Spleen (tissue), 11 donors: Measurements from ENCODE around the gene HOXB2. TPM values are rescaled to one million over a fixed set of nuclear protein-coding genes. Genes with fewer than 3 reads are reported as not detected.

ENCODE experiments used
- DNase-seq: peaks from one replicate; pipeline ENCODE4 v3.0.0-alpha.2; 2020
- H3K27ac ChIP-seq, 8 donors: fragments of 200-600 bp; sonication (generic) in 7 of 8; 1 replicate in 4 of 8; 2 replicates in 4 of 8; pipeline versions ENCODE4 v1.5.0 to v1.8.0; 2016 to 2021; ENCODE audit warnings: inconsistent platforms in 4 of 8, mild to moderate bottlenecking in 4 of 8, moderate library complexity in 1 of 8
- H3K27me3 ChIP-seq, 7 donors: fragments of 200-600 bp; sonication (generic) in 6 of 7; replicated peaks in 1 of 7; 1 replicate in 4 of 7; 2 replicates in 3 of 7; pipeline versions ENCODE4 v1.5.0 to v1.8.0; 2016 to 2021; ENCODE audit warnings: inconsistent platforms in 3 of 7, mild to moderate bottlenecking in 1 of 7
- H3K36me3 ChIP-seq, 6 donors: fragments of 200-600 bp; sonication (generic) in 5 of 6; 1 replicate in 4 of 6; 2 replicates in 2 of 6; pipeline versions ENCODE4 v1.5.0 to v1.8.0; 2016 to 2021; ENCODE audit warnings: inconsistent platforms in 2 of 6
- H3K4me1 ChIP-seq, 6 donors: fragments of 200-600 bp; sonication (generic) in 5 of 6; 1 replicate in 3 of 6; 2 replicates in 3 of 6; pipeline versions ENCODE4 v1.5.0 to v1.8.0; 2016 to 2021; ENCODE audit warnings: inconsistent platforms in 3 of 6
- H3K4me3 ChIP-seq, 8 donors: fragments of 200-600 bp; sonication (generic) in 7 of 8; 1 replicate in 4 of 8; 2 replicates in 4 of 8; pipeline versions ENCODE4 v1.5.0 to v1.8.0; 2016 to 2021; ENCODE audit warnings: inconsistent platforms in 4 of 8, mild to moderate bottlenecking in 4 of 8, moderate library complexity in 2 of 8
- H3K9me3 ChIP-seq, 8 donors: fragments of 200-600 bp; sonication (generic) in 7 of 8; 1 replicate in 4 of 8; 2 replicates in 4 of 8; pipeline versions ENCODE4 v1.5.0 to v1.8.0; 2016 to 2021; ENCODE audit warnings: inconsistent platforms in 4 of 8
- POLR2A ChIP-seq, 3 donors: fragments of 450-650 bp; IDR thresholded peaks; one replicate each; pipeline ENCODE4 v1.5.1; 2017; ENCODE audit warnings: antibody characterized with exemption in 3 of 3, mild to moderate bottlenecking in 1 of 3
- POLR2AphosphoS5 ChIP-seq, 3 donors: sonication (generic); formaldehyde crosslinking; IDR thresholded peaks; one replicate each; pipeline ENCODE4 v1.5.1; 2017; ENCODE audit warnings: antibody characterized with exemption in 3 of 3
- WGBS, 5 donors: extraction: QIAGEN DNeasy Blood & Tissue Kit in 3 of 5; methylation state at CpG; one replicate each; pipeline versions ENCODE4 v1.1.5 to v1.1.7; 2013 to 2018; 5-methylcytosine and 5-hydroxymethylcytosine counted together
- intact Hi-C: fragments of 100-400 bp; cut with DNase I; formaldehyde crosslinking; loops from one replicate; pipeline ENCODE4 v1.15.0; 2023; ENCODE audit warnings: low total_unique reads
- polyA plus RNA-seq, 3 donors: library from polyadenylated mRNA; stranded (reverse); fragments of 200-250 nt; gene quantifications; one replicate each; pipeline ENCODE4 v1.2.1, GENCODE V29; 2013
- total RNA-seq, 7 donors: library from RNA; depleted of rRNA in 3 of 7; stranded (reverse); fragments of >200 nt in 3 of 7; fragmentation: NEBNext Ultra II Directional in 4 of 7; extraction: Animal tissue kit (Norgen Biotek cat#: 25700) in 4 of 7; gene quantifications; one replicate each; pipeline versions ENCODE4 v1.1.0 to v1.2.1, GENCODE V29; 2016 to 2021
- TF ChIP-seq, protein P1 (sequence below), 11 experiments: fragments of 200-600 bp in 7 of 11; fragments of 450-650 bp in 4 of 11; sonication (generic) in 4 of 11; IDR thresholded peaks in 8 of 11; conservative IDR thresholded peaks in 3 of 11; 1 replicate in 7 of 11; 2 replicates in 4 of 11; pipeline versions ENCODE4 v1.4.0 to v1.8.0; 2016 to 2021; ENCODE audit warnings: antibody characterized with exemption in 11 of 11, inconsistent platforms in 4 of 11, mild to moderate bottlenecking in 1 of 11
- donor health status: healthy with polysubstance abuse.
- donor health status: DM: no; HTN: no; CAD: no; lungs with moderate emphysema.
- donor health status: DM: no; HTN: no; CAD: no.
- donor health status: Bipolar disorder and iron deficiency.
- donor health status: healthy.
- donor health status: DM: no; HTN: no; CAD: no.
- donor health status: DM: yes; HTN: yes; CAD: no.

HOXB2 gene
- total and polyA plus RNA-seq, 10 donors, result 5.9 to 21.9 (median 8.8) TPM

DNA sequence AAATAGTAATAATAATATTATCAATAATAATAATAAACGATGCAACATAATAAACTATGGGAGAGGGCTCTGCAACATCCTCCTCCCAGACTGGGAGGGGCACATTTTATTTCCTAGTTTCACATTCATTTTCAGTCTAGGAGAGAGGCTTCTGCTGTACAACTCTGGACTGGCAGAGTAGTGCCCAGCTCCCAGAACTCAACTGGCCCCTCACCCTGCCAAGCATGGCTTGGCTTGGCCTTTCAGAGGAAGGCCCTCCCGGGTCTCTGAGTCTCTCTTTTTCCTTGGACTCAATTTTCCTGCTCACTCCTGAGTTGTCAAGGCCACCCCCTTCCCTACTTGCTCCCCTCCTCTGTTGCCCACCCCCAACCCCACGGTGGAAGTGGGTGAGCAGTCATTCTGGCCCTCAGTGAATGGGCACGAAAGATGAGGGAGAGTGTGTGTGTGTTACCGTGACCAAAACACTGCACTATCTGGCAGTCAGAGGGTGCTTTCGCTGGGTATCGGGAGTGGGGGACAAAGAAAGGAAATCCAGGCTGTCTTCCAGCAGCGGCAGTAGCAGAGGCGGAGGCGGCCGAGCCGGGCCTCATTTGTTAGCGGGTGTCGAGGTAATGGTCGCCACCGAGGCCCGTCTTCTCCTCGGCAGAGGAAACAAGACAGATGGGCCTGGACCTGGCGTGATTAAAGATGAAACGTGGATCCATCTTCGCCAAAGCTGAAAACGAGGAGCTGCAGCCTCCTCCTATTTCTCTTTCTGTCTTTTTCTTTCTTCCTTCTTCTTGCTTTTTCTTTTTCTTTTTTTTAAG lies 31.0 kb upstream of the HOXB2 start:
- Histone ChIP-seq H3K4me3 (peak overlapping the region in 3 of 8 donors; percentile 55 to 85 (median 70)), H3K4me1 (peaks cover 5 to 65% (median 40%) of the 10 kb centered on the region in 6 donors), H3K36me3 (no peaks in the 10 kb centered on the region), H3K9me3 (no peaks in the 10 kb centered on the region), H3K27me3 (peaks cover 0 to 61% (median 41%) of the 10 kb centered on the region in 7 donors), H3K27ac (peak overlapping the region; percentile 23 to 89 (median 81))
- DNase-seq, result no peak
- 48 to 65% (median 61%) methylated on average over 22 of the region's 22 CpGs for WGBS, 5 donors
- TF ChIP-seq POLR2AphosphoS5 (IDR thresholded peaks at IDR 0.05), result peak in 2 of 3 donors; percentile 9 to 34
- TF ChIP-seq, protein P1, sequence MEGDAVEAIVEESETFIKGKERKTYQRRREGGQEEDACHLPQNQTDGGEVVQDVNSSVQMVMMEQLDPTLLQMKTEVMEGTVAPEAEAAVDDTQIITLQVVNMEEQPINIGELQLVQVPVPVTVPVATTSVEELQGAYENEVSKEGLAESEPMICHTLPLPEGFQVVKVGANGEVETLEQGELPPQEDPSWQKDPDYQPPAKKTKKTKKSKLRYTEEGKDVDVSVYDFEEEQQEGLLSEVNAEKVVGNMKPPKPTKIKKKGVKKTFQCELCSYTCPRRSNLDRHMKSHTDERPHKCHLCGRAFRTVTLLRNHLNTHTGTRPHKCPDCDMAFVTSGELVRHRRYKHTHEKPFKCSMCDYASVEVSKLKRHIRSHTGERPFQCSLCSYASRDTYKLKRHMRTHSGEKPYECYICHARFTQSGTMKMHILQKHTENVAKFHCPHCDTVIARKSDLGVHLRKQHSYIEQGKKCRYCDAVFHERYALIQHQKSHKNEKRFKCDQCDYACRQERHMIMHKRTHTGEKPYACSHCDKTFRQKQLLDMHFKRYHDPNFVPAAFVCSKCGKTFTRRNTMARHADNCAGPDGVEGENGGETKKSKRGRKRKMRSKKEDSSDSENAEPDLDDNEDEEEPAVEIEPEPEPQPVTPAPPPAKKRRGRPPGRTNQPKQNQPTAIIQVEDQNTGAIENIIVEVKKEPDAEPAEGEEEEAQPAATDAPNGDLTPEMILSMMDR (IDR thresholded peaks at IDR 0.05 in 8 of 11, conservative IDR thresholded peaks at IDR 0.05 in 3 of 11), result no peak
- intact Hi-C loops, result no loop called here

GRCh38 chr17:48575066-48575582 lies 30.2 kb upstream of the HOXB2 start:
- peak overlapping the region in 1 of 8 donors; percentile 85 for H3K4me3 ChIP-seq
- H3K36me3 ChIP-seq, result no peaks in the 10 kb centered on the region
- intact Hi-C loops, result no loop called here
- TF ChIP-seq, protein P1 (IDR thresholded peaks at IDR 0.05 in 8 of 11, conservative IDR thresholded peaks at IDR 0.05 in 3 of 11), result no peak
- no peak for TF ChIP-seq POLR2AphosphoS5 (IDR thresholded peaks at IDR 0.05)
- TF ChIP-seq POLR2A (IDR thresholded peaks at IDR 0.05), result no peak
- DNase-seq, result no peak
- 66 to 84% (median 74%) methylated on average over 7 of the region's 7 CpGs for WGBS, 5 donors
- peak overlapping the region in 7 of 8 donors; percentile 58 to 89 (median 83) for H3K27ac ChIP-seq
- peaks cover 0 to 61% (median 34%) of the 10 kb centered on the region in 7 donors for H3K27me3 ChIP-seq
- no peaks in the 10 kb centered on the region for H3K9me3 ChIP-seq
- H3K4me1 ChIP-seq, result peaks cover 5 to 58% (median 40%) of the 10 kb centered on the region in 6 donors

GRCh38 chr17:48574505-48575065 lies 29.7 kb upstream of the HOXB2 start:
- TF ChIP-seq POLR2AphosphoS5 (IDR thresholded peaks at IDR 0.05) (no peak), POLR2A (IDR thresholded peaks at IDR 0.05) (no peak)
- TF ChIP-seq, protein P1 (IDR thresholded peaks at IDR 0.05 in 8 of 11, conservative IDR thresholded peaks at IDR 0.05 in 3 of 11), result no peak
- peak overlapping the region in 2 of 8 donors; percentile 7 to 8 for H3K4me3 ChIP-seq
- peaks cover 0 to 61% (median 28%) of the 10 kb centered on the region in 7 donors for H3K27me3 ChIP-seq
- no peak for DNase-seq
- no peaks in the 10 kb centered on the region for H3K9me3 ChIP-seq
- intact Hi-C loops, result no loop called here
- peaks cover 5 to 53% (median 35%) of the 10 kb centered on the region in 6 donors for H3K4me1 ChIP-seq
- H3K27ac ChIP-seq, result peak overlapping the region in 7 of 8 donors; percentile 58 to 89 (median 83)
- WGBS, 5 donors, result 70 to 83% (median 78%) methylated on average over 8 of the region's 8 CpGs
- no peaks in the 10 kb centered on the region for H3K36me3 ChIP-seq
